ENCODE results near the gene TMEM30B.

DNA sequence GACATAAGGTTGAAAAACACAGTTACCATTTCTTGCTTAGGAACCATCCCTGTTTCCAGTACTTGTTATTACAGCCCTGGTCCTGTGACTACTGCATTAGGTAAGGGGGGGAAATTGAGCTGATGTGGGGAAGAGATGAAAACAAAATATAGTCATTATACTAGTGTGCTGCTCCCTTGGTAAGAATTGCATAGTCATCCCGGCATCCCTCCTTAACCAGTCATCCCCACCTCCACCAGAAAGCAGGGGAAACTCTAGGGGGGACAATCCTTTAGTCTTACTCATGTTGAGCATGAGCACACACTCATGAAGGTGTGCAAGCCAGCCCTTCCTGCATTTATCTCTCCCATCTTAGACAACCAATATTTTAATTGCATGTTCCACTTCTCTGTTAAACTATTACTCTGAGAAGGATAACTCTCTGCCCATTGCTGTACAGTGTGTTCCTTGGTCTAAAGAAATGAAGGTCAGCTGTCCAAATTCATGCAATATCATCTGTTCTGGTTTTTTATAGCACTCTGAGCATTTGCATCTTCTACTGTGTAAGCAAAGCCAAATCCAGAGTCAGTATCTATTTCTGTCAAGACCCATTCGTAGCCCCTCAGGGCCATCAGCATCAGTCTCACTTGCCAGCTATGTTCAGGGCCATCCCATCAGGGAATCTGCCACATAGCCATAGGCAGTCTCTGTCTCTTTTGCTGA lies 46.8 kb downstream of the TMEM30B start:
- TF ChIP-seq LEF1 (IDR thresholded peaks at IDR 0.05; ENCODE audit: borderline replicate concordance) (no peak), SP1 (IDR thresholded peaks at IDR 0.05) (no peak), HDGF (IDR thresholded peaks at IDR 0.05; ENCODE audit: borderline replicate concordance) (no peak), TARDBP (IDR thresholded peaks at IDR 0.05) (no peak)
